Measurements from ENCODE around the gene SYS1.

SYS1 gene

GRCh38 chr20:45392733-45393132, 29.8 kb downstream of the SYS1 start:
- DNase-seq: no peak

- no peak for DNase-seq
These were observed 31.5 kb downstream of the SYS1 start for GRCh38 chr20:45394221-45395113.

GRCh38 chr20:45395114-45395415, 32.1 kb downstream of the SYS1 start:
- DNase-seq: no peak

- DNase-seq: no peak
These were observed 36.1 kb downstream of the SYS1 start for GRCh38 chr20:45399018-45399417.

- no peak for DNase-seq
These were observed 37.5 kb downstream of the SYS1 start for GRCh38 chr20:45400346-45401031.

- no peak for DNase-seq
These were observed 40.0 kb downstream of the SYS1 start for GRCh38 chr20:45402946-45403345.

- no peak for DNase-seq
These were observed 41.5 kb downstream of the SYS1 start for GRCh38 chr20:45404438-45404837.

GRCh38 chr20:45405571-45406259, 42.8 kb downstream of the SYS1 start:
- DNase-seq: no peak

GRCh38 chr20:45406260-45407066, 43.5 kb downstream of the SYS1 start:
- no peak for DNase-seq

- no peak for DNase-seq
These were observed 44.2 kb downstream of the SYS1 start for GRCh38 chr20:45407067-45407745.

GRCh38 chr20:45407783-45408645, 45.1 kb downstream of the SYS1 start, which contains the start of gene DBNDD2:
DBNDD2 (plus strand) TSS chr20:45408289; CDS start chr20:45408468, 179 bp downstream.
- no peak for DNase-seq

GRCh38 chr20:45408646-45409213, 45.8 kb downstream of the SYS1 start:
- DNase-seq: no peak

GRCh38 chr20:45409521-45410272, 46.7 kb downstream of the SYS1 start:
- no peak for DNase-seq

- DNase-seq: no peak
These were observed 47.9 kb downstream of the SYS1 start for GRCh38 chr20:45410887-45411286.

- no peak for DNase-seq
These were observed 49.7 kb downstream of the SYS1 start for GRCh38 chr20:45412653-45413052.

- DNase-seq: no peak
These were observed 50.5 kb downstream of the SYS1 start for GRCh38 chr20:45413479-45413878.

GRCh38 chr20:45415822-45416637, 53.1 kb downstream of the SYS1 start, which contains the start of gene PIGT:
PIGT (plus strand) TSS chr20:45416141; CDS start chr20:45416157, 16 bp downstream.
- DNase-seq: peak; percentile 26

GRCh38 chr20:45416917-45417316, 54.0 kb downstream of the SYS1 start:
- no peak for DNase-seq

Data from NCI-H2081 treated with DMSO at 0.1 percent for 48 hours (cell line).